CD4-positive, alpha-beta T cell treated with Interleukin-15 for 4 hours (primary cell): ENCODE results near the gene INO80D.
"Not testable (repeated sequence)": the region's sequence is repeated elsewhere in the genome, so short reads cannot be mapped to it uniquely, and the experiment has no call there.

Experiments
- DNase-seq: peaks from one replicate; pipeline ENCODE4 v3.0.0-alpha.2; 2020; ENCODE audit warnings: low spot score

The INO80D gene

GRCh38 chr2:206031162-206031784 is 54.7 kb downstream of the INO80D start:
- no peak for DNase-seq

GRCh38 chr2:206028101-206028500 is 57.9 kb downstream of the INO80D start:
- no peak for DNase-seq

- DNase-seq: no peak
Measured at GRCh38 chr2:206023183-206023582, 62.8 kb downstream of the INO80D start.

GRCh38 chr2:206020171-206020570 is 65.8 kb downstream of the INO80D start:
- no peak for DNase-seq

GRCh38 chr2:206015746-206016145 is 70.2 kb downstream of the INO80D start:
- DNase-seq: not testable (repeated sequence)

GRCh38 chr2:206011795-206012194 is 74.2 kb downstream of the INO80D start:
- no peak for DNase-seq

GRCh38 chr2:206011018-206011614 is 74.9 kb downstream of the INO80D start:
- no peak for DNase-seq

GRCh38 chr2:206004004-206004693 is 81.8 kb downstream of the INO80D start:
- DNase-seq: no peak

GRCh38 chr2:206002440-206002839 is 83.5 kb downstream of the INO80D start:
- DNase-seq: no peak

GRCh38 chr2:206001912-206002311 is 84.1 kb downstream of the INO80D start:
- DNase-seq: no peak

- no peak for DNase-seq
Measured at GRCh38 chr2:206000776-206001175, 85.2 kb downstream of the INO80D start.

- DNase-seq: no peak
Measured at GRCh38 chr2:205998583-205998982, 87.4 kb downstream of the INO80D start.

- no peak for DNase-seq
Measured at GRCh38 chr2:205996161-205996560, 89.8 kb downstream of the INO80D start.

- DNase-seq: no peak
Measured at GRCh38 chr2:205995260-205995659, 90.7 kb downstream of the INO80D start.

- DNase-seq: no peak
Measured at GRCh38 chr2:205994344-205994743, 91.6 kb downstream of the INO80D start.

GRCh38 chr2:205990104-205990503 is 95.9 kb downstream of the INO80D start:
- no peak for DNase-seq

- no peak for DNase-seq
Measured at GRCh38 chr2:205989271-205990071, 96.5 kb downstream of the INO80D start.

GRCh38 chr2:205988681-205989080 is 97.3 kb downstream of the INO80D start:
- not testable (repeated sequence) for DNase-seq

GRCh38 chr2:205988274-205988673 is 97.7 kb downstream of the INO80D start:
- no peak for DNase-seq

GRCh38 chr2:205986334-205986733 is 99.6 kb downstream of the INO80D start:
- not testable (repeated sequence) for DNase-seq

GRCh38 chr2:205984381-205984780 is 101.6 kb downstream of the INO80D start:
- no peak for DNase-seq

GRCh38 chr2:205982776-205983327 is 103.1 kb downstream of the INO80D start:
- DNase-seq: no peak
